Effector memory CD8-positive, alpha-beta T cell (primary cell): ENCODE measurements around the gene ZBTB45.
A peak's percentile ranks its signal among the peaks of the same experiment; 100 is the strongest.
"Not testable (repeated sequence)": the region's sequence is repeated elsewhere in the genome, so short reads cannot be mapped to it uniquely, and the experiment has no call there.

Experiments used
- ATAC-seq: fragments of 150-1000 bp; cut with Tn5 transposase; replicated peaks from 2 replicates; pipeline ENCODE4 v1.10.0; 2021; ENCODE audit warnings: mild to moderate bottlenecking, moderate library complexity
- DNase-seq, 3 experiments: peaks; one replicate each; pipeline ENCODE4 v3.0.0; 2021
- H3K27ac Mint-ChIP-seq, 2 donors: one replicate each; pipeline ENCODE4 v1.8.0; 2022; ENCODE audit warnings: mild to moderate bottlenecking in 2 of 2, mixed read lengths in 2 of 2, moderate library complexity in 2 of 2
- H3K27me3 Mint-ChIP-seq, 2 donors: one replicate each; pipeline ENCODE4 v1.8.0; 2022; ENCODE audit warnings: mixed read lengths in 2 of 2
- H3K36me3 Mint-ChIP-seq: one replicate; pipeline ENCODE4 v1.8.0; 2022; ENCODE audit warnings: mild to moderate bottlenecking, moderate library complexity, mixed read lengths; ENCODE audit not compliant: insufficient read depth
- H3K4me1 Mint-ChIP-seq, 2 donors: one replicate each; pipeline ENCODE4 v1.8.0; 2022; ENCODE audit warnings: low read depth in 2 of 2, mixed read lengths in 2 of 2
- H3K4me3 Mint-ChIP-seq, 2 donors: one replicate each; pipeline ENCODE4 v1.8.0; 2022; ENCODE audit warnings: mild to moderate bottlenecking in 2 of 2, mixed read lengths in 2 of 2, moderate library complexity in 2 of 2
- H3K9me3 Mint-ChIP-seq, 2 donors: one replicate each; pipeline ENCODE4 v1.8.0; 2022; ENCODE audit warnings: mixed read lengths in 2 of 2

The ZBTB45 gene

GRCh38 chr19:58476498-58477015 is 43.1 kb downstream of the ZBTB45 start:
- Mint-ChIP-seq H3K4me1 (peaks cover 13 to 23% of the 10 kb centered on the region in 2 donors), H3K36me3 (peaks cover 40% of the 10 kb centered on the region), H3K27me3 (no peaks in the 10 kb centered on the region), H3K27ac (peak overlapping the region; percentile 98 to 99), H3K4me3 (peak overlapping the region; percentile 81 to 89), H3K9me3 (no peaks in the 10 kb centered on the region)
- DNase-seq (no peak), ATAC-seq (no peak)

GRCh38 chr19:58475714-58476497 is 43.7 kb downstream of the ZBTB45 start, which contains the start of gene ZNF446:
ZNF446 (plus strand) TSS chr19:58476352; CDS start chr19:58477219, 867 bp downstream.
- H3K4me1 Mint-ChIP-seq = peaks cover 12 to 23% of the 10 kb centered on the region in 2 donors
- DNase-seq (peak; percentile 94 to 96 (median 96)), ATAC-seq (peak; percentile 84)
- no peaks in the 10 kb centered on the region for H3K9me3 Mint-ChIP-seq
- peak within 1 kb of the TSS; percentile 98 to 99 for H3K27ac Mint-ChIP-seq
- H3K4me3 Mint-ChIP-seq = peak within 1 kb of the TSS; percentile 81 to 89
- H3K36me3 Mint-ChIP-seq = peaks cover 41% of the 10 kb centered on the region
- H3K27me3 Mint-ChIP-seq = no peaks in the 10 kb centered on the region

- H3K9me3 Mint-ChIP-seq = no peaks in the 10 kb centered on the region
- DNase-seq = peak in 1 of 3 experiments; percentile 53
- H3K27me3 Mint-ChIP-seq = no peaks in the 10 kb centered on the region
- peaks cover 48% of the 10 kb centered on the region for H3K36me3 Mint-ChIP-seq
- H3K4me1 Mint-ChIP-seq = peaks cover 11 to 23% of the 10 kb centered on the region in 2 donors
- H3K4me3 Mint-ChIP-seq = peak overlapping the region; percentile 81 to 89
- H3K27ac Mint-ChIP-seq = peak overlapping the region; percentile 98 to 99
- ATAC-seq = peak; percentile 34
Observed at GRCh38 chr19:58474997-58475713, 44.5 kb downstream of the ZBTB45 start.

GRCh38 chr19:58474291-58474996 is 45.2 kb downstream of the ZBTB45 start:
- H3K4me3 Mint-ChIP-seq = peak overlapping the region; percentile 21 to 89

GRCh38 chr19:58473775-58474174 is 45.8 kb downstream of the ZBTB45 start:
- no peaks in the 10 kb centered on the region for H3K9me3 Mint-ChIP-seq
- H3K4me1 Mint-ChIP-seq = peaks cover 14 to 23% of the 10 kb centered on the region in 2 donors
- H3K36me3 Mint-ChIP-seq = peaks cover 52% of the 10 kb centered on the region
- ATAC-seq = no peak
- no peaks in the 10 kb centered on the region for H3K27me3 Mint-ChIP-seq
- H3K4me3 Mint-ChIP-seq = peak overlapping the region in 1 of 2 donors; percentile 21
- peak overlapping the region; percentile 98 to 99 for H3K27ac Mint-ChIP-seq
- no peak for DNase-seq

More at GRCh38 chr19:58474291-58474996, 45.2 kb downstream of the ZBTB45 start:
- ATAC-seq = no peak
- Mint-ChIP-seq H3K27me3 (no peaks in the 10 kb centered on the region), H3K27ac (peak overlapping the region; percentile 98 to 99), H3K9me3 (no peaks in the 10 kb centered on the region), H3K4me1 (peaks cover 11 to 23% of the 10 kb centered on the region in 2 donors), H3K36me3 (peaks cover 51% of the 10 kb centered on the region)
- DNase-seq = no peak

- Mint-ChIP-seq H3K27me3 (no peaks in the 10 kb centered on the region), H3K27ac (no peak overlapping the region), H3K4me3 (no peak overlapping the region), H3K4me1 (peaks cover 23 to 29% of the 10 kb centered on the region in 2 donors), H3K9me3 (no peaks in the 10 kb centered on the region), H3K36me3 (peaks cover 62% of the 10 kb centered on the region)
- ATAC-seq (no peak), DNase-seq (no peak)
Observed at GRCh38 chr19:58471736-58472135, 47.9 kb downstream of the ZBTB45 start.

GRCh38 chr19:58470837-58471543 is 48.6 kb downstream of the ZBTB45 start:
- peaks cover 22 to 23% of the 10 kb centered on the region in 2 donors for H3K4me1 Mint-ChIP-seq
- not testable (repeated sequence) for H3K4me3 Mint-ChIP-seq, ATAC-seq, DNase-seq, H3K27me3 Mint-ChIP-seq, H3K27ac Mint-ChIP-seq, H3K9me3 Mint-ChIP-seq
- H3K36me3 Mint-ChIP-seq = peaks cover 61% of the 10 kb centered on the region

GRCh38 chr19:58469241-58470013 is 50.2 kb downstream of the ZBTB45 start:
- peaks cover 52% of the 10 kb centered on the region for H3K36me3 Mint-ChIP-seq
- H3K27ac Mint-ChIP-seq = peak overlapping the region; percentile 90 to 91
- H3K4me3 Mint-ChIP-seq = peak overlapping the region; percentile 87 to 88
- H3K27me3 Mint-ChIP-seq = no peaks in the 10 kb centered on the region
- ATAC-seq = no peak
- H3K4me1 Mint-ChIP-seq = peaks cover 13 to 20% of the 10 kb centered on the region in 2 donors
- no peaks in the 10 kb centered on the region for H3K9me3 Mint-ChIP-seq
- DNase-seq = no peak

GRCh38 chr19:58468216-58468839 is 51.3 kb downstream of the ZBTB45 start:
- peak overlapping the region; percentile 90 to 91 for H3K27ac Mint-ChIP-seq

GRCh38 chr19:58466760-58467589 is 52.6 kb downstream of the ZBTB45 start, which contains the start of gene ZNF324:
ZNF324 (plus strand) TSS chr19:58467080; CDS start chr19:58469186, 2,106 bp downstream.
- H3K4me3 Mint-ChIP-seq = peak within 1 kb of the TSS; percentile 87 to 88
- H3K36me3 Mint-ChIP-seq = peaks cover 32% of the 10 kb centered on the region
- DNase-seq = peak; percentile 97 to 98 (median 98)
- no peaks in the 10 kb centered on the region for H3K9me3 Mint-ChIP-seq
- peak within 1 kb of the TSS; percentile 90 to 91 for H3K27ac Mint-ChIP-seq
- peak; percentile 94 for ATAC-seq
- H3K27me3 Mint-ChIP-seq = no peaks in the 10 kb centered on the region
- H3K4me1 Mint-ChIP-seq = peaks cover 13 to 20% of the 10 kb centered on the region in 2 donors

More at GRCh38 chr19:58468216-58468839, 51.3 kb downstream of the ZBTB45 start:
- no peaks in the 10 kb centered on the region for H3K27me3 Mint-ChIP-seq
- peaks cover 13 to 20% of the 10 kb centered on the region in 2 donors for H3K4me1 Mint-ChIP-seq
- DNase-seq (no peak), ATAC-seq (no peak)
- peak overlapping the region; percentile 87 to 88 for H3K4me3 Mint-ChIP-seq
- H3K9me3 Mint-ChIP-seq = no peaks in the 10 kb centered on the region
- H3K36me3 Mint-ChIP-seq = peaks cover 44% of the 10 kb centered on the region
